Heart left ventricle (tissue), 16 donors: ENCODE measurements around the gene DDX11. TPM values are rescaled to one million over a fixed set of nuclear protein-coding genes. Genes with fewer than 3 reads are reported as not detected.
A peak's percentile ranks its signal among the peaks of the same experiment; 100 is the strongest.
"Not testable (repeated sequence)": the region's sequence is repeated elsewhere in the genome, so short reads cannot be mapped to it uniquely, and the experiment has no call there.

Experiments
- ATAC-seq, 4 donors: fragments of 200-7000 bp; cut with Tn5 transposase; one replicate each; pipeline ENCODE4 v1.9.1; 2020 to 2022; ENCODE audit warnings: moderate library complexity in 4 of 4, mild to moderate bottlenecking in 3 of 4, moderate number of reproducible peaks in 1 of 4
- DNase-seq, 5 donors: peaks; one replicate each; pipeline ENCODE4 v3.0.0-alpha.2; 2020
- H3K27ac ChIP-seq, 12 donors: fragments of 200-600 bp; sonication (generic) in 4 of 12; one replicate each; pipeline versions ENCODE4 v1.5.0 to v1.8.0; 2016 to 2022; ENCODE audit warnings: mild to moderate bottlenecking in 2 of 12
- H3K27me3 ChIP-seq, 9 donors: fragments of 200-600 bp; sonication (generic) in 2 of 9; one replicate each; pipeline versions ENCODE4 v1.5.1 to v1.8.0; 2016 to 2022; ENCODE audit warnings: mild to moderate bottlenecking in 3 of 9
- H3K36me3 ChIP-seq, 9 donors: fragments of 200-600 bp; sonication (generic) in 2 of 9; one replicate each; pipeline versions ENCODE4 v1.5.0 to v1.8.0; 2018 to 2022; ENCODE audit warnings: mild to moderate bottlenecking in 2 of 9
- H3K4me1 ChIP-seq, 12 donors: fragments of 200-600 bp; sonication (generic) in 4 of 12; one replicate each; pipeline versions ENCODE4 v1.5.0 to v1.8.0; 2016 to 2022; ENCODE audit warnings: mild to moderate bottlenecking in 3 of 12
- H3K4me3 ChIP-seq, 12 donors: fragments of 200-600 bp; sonication (generic) in 4 of 12; one replicate each; pipeline versions ENCODE4 v1.5.0 to v1.8.0; 2017 to 2022; ENCODE audit warnings: mild to moderate bottlenecking in 9 of 12, moderate library complexity in 4 of 12
- H3K9me3 ChIP-seq, 12 donors: fragments of 200-600 bp; sonication (generic) in 4 of 12; one replicate each; pipeline versions ENCODE4 v1.5.0 to v1.8.0; 2016 to 2022; ENCODE audit warnings: mild to moderate bottlenecking in 1 of 12
- POLR2A ChIP-seq, 2 donors: fragments of 450-650 bp; IDR thresholded peaks; one replicate each; pipeline ENCODE4 v1.6.1; 2017; ENCODE audit warnings: antibody characterized with exemption in 2 of 2, mild to moderate bottlenecking in 2 of 2, moderate library complexity in 2 of 2
- WGBS, 4 donors: extraction: QIAGEN DNeasy Blood & Tissue Kit in 2 of 4; methylation state at CpG; one replicate each; pipeline versions ENCODE4 v1.1.5 to v1.1.7; 2013 to 2018; 5-methylcytosine and 5-hydroxymethylcytosine counted together
- intact Hi-C, 10 donors: fragments of 100-400 bp; cut with DNase I; formaldehyde crosslinking; loops; one replicate each; pipeline versions ENCODE4 v1.11.1 to v1.14.2; 2022
- polyA plus RNA-seq, 2 donors: library from polyadenylated mRNA; stranded (reverse); fragments of 200-250 nt; gene quantifications; one replicate each; pipeline ENCODE4 v1.2.3, GENCODE V29; 2013
- total RNA-seq, 9 donors: library from RNA; depleted of rRNA in 2 of 9; stranded (reverse); fragments of >200 nt in 2 of 9; fragmentation: NEBNext Ultra II Directional in 3 of 9; extraction: Animal tissue kit (Norgen Biotek cat#: 25700) in 3 of 9; gene quantifications; one replicate each; pipeline versions ENCODE4 v1.1.0 to v1.2.4, GENCODE V29; 2016 to 2023
- TF ChIP-seq, protein P1 (sequence below), 12 donors: fragments of 200-600 bp; sonication (generic) in 4 of 12; IDR thresholded peaks; one replicate each; pipeline versions ENCODE4 v1.5.0 to v1.8.0; 2018 to 2022; ENCODE audit warnings: antibody characterized with exemption in 12 of 12, mild to moderate bottlenecking in 5 of 12
- donor health status: ischemic (EF 13 %, LVEDD 7.1; RV severe dilation, severe dysfunction).
- donor health status: healthy with polysubstance abuse.
- donor health status: DM: no; HTN: yes; CAD: no.
- donor health status: DM: no; HTN: no; CAD: no.
- donor health status: ischemic (EF 25% LVEDD 6.9; RV normal size, moderate dysfunction).
- donor health status: ischemic (EF 25% LVEDD 5.7; RV mildly dilated, moderate dysfunction).
- donor health status: healthy.
- donor health status: DM: yes; HTN: yes; CAD: no.
- donor health status: ischemic (EF 35%, LVEDD 5.7; RV mildly dilated, moderate dysfunction).
- donor health status: nonischemic (EF 11% LVEDD 7.7; RV severe dilation, severe dysfunction).
- donor health status: DM: yes; HTN: yes; CAD: no.
- donor health status: PGD.
- donor health status: ischemic (EF 29% LVEDD 5.4; RV normal size, mild dysfunction).
- donor health status: nonischemic (EF 23%, LVEDD 6.1; RV moderate dilation, normal function).

Gene DDX11
- total and polyA plus RNA-seq, 11 donors: 2.3 to 15.1 (median 6.9) TPM

DNA sequence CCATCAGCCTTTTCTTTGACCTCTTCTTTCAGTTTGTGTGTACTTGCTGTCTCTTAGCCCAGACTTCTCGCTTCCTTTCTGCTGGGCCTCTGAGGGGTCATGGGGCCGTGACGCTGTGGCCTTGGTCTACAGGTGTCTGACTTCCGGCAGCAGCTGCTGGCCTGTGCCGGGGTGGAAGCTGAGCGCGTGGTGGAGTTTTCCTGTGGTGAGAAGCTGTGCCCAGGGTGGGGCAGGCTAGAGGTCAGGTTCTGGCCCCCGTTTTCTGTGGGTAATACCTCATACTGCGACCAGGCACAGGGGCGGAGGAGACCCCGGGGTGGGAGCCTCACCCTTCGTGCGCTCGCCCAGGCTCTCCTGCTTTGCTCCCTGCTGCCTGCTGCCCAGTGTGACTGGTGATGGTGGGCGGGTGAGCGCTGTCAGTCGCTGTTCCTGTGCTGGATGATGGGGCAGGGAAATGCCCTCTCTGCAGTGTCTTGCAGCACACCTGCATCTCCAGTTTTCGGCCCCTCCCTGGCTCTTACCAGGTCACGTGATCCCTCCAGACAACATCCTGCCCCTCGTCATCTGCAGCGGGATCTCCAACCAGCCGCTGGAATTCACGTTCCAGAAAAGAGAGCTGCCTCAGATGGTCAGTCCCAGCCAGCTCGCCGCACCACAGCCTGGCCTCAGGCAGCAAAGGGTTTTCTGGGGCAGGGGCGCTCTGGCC lies 27.0 kb downstream of the DDX11 start:
- H3K4me1 ChIP-seq, DNase-seq, H3K27ac ChIP-seq, H3K4me3 ChIP-seq, H3K27me3 ChIP-seq, intact Hi-C loops, H3K9me3 ChIP-seq, H3K36me3 ChIP-seq: not testable (repeated sequence)
- ATAC-seq: peak in 1 of 4 donors; percentile 50
- 77 to 93% (median 87%) methylated on average over 23 to 26 of the region's 26 CpGs for WGBS, 4 donors

DNA sequence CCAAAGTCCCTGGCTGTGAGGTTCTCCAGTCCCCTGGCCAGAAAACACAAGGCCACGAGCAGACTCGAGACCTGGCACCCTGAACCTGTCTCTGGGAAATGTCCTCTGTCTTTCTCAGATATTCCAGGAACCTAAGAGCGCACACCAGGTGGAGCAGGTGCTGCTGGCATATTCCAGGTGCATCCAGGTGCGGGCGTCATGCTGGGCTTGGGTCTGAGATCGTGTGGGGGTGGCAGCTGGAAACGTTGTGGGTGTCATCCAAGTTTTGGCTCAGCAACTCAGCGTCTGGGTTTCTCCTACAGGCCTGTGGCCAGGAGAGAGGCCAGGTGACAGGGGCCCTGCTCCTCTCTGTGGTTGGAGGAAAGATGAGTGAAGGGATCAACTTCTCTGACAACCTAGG lies 28.5 kb downstream of the DDX11 start:
- H3K36me3 ChIP-seq, ATAC-seq: not testable (repeated sequence)
- 83 to 88% (median 88%) methylated on average over 5 to 8 of the region's 8 CpGs for WGBS, 4 donors

DNA sequence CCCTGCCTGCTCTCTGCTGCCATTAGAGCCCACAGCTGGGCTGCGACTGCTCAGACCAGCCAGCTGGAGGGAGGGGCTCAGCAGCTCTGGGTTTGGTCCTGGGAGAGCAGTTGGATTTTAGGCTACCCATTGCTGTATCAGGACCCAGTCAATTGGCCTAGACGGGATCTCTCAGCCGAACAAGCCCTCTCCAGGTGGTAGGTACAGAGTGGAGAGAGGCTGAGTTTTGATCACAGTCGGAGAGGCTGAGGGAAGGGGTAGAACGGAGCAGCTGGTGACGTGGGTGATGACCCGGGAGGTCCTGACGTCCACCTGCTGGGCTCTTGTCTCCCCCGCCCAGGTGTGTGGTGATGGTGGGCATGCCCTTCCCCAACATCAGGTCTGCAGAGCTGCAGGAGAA lies 28.9 kb downstream of the DDX11 start:
- H3K27ac ChIP-seq, DNase-seq, H3K9me3 ChIP-seq, H3K4me3 ChIP-seq, intact Hi-C loops, H3K27me3 ChIP-seq, ATAC-seq, H3K4me1 ChIP-seq, H3K36me3 ChIP-seq: not testable (repeated sequence)
- WGBS, 4 donors: 92 to 97% (median 94%) methylated on average over 8 to 9 of the region's 9 CpGs

More for the DNA sequence above, 28.5 kb downstream of the DDX11 start:
- H3K4me3 ChIP-seq, H3K4me1 ChIP-seq, intact Hi-C loops, H3K9me3 ChIP-seq, H3K27me3 ChIP-seq, H3K27ac ChIP-seq, DNase-seq: not testable (repeated sequence)

DNA sequence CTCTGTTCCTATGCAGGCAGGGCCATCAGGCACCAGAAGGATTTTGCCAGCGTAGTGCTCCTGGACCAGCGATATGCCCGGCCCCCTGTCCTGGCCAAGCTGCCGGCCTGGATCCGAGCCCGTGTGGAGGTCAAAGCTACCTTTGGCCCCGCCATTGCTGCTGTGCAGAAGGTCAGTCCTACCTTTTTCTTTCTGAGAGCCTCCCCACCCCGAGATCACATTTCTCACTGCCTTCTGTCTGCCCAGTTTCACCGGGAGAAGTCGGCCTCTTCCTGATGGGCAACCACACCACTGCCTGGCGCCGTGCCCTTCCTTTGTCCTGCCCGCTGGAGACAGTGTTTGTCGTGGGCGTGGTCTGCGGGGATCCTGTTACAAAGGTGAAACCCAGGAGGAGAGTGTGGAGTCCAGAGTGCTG lies 29.9 kb downstream of the DDX11 start:
- DNase-seq, intact Hi-C loops, H3K4me3 ChIP-seq, H3K36me3 ChIP-seq, H3K27me3 ChIP-seq, H3K9me3 ChIP-seq, H3K4me1 ChIP-seq, H3K27ac ChIP-seq: not testable (repeated sequence)
- peak in 1 of 4 donors; percentile 42 for ATAC-seq
- 72 to 89% (median 81%) methylated on average over 16 of the region's 16 CpGs for WGBS, 4 donors

DNA sequence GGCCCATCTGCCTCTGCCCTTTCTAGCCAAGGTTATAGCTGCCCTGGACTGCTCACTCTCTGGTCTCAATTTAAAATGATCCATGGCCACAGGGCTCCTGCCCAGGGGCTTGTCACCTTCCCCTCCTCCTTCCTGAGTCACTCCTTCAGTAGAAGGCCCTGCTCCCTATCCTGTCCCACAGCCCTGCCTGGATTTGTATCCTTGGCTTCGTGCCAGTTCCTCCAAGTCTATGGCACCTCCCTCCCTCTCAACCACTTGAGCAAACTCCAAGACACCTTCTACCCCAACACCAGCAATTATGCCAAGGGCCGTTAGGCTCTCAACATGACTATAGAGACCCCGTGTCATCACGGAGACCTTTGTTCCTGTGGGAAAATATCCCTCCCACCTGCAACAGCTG lies 30.6 kb downstream of the DDX11 start:
- intact Hi-C loops, H3K36me3 ChIP-seq, H3K27ac ChIP-seq, H3K4me3 ChIP-seq, H3K27me3 ChIP-seq, H3K4me1 ChIP-seq, H3K9me3 ChIP-seq, DNase-seq: not testable (repeated sequence)
- ATAC-seq: peak in 1 of 4 donors; percentile 8
- WGBS, 4 donors: 63 to 75% (median 70%) methylated on average over 3 to 4 of the region's 4 CpGs

DNA sequence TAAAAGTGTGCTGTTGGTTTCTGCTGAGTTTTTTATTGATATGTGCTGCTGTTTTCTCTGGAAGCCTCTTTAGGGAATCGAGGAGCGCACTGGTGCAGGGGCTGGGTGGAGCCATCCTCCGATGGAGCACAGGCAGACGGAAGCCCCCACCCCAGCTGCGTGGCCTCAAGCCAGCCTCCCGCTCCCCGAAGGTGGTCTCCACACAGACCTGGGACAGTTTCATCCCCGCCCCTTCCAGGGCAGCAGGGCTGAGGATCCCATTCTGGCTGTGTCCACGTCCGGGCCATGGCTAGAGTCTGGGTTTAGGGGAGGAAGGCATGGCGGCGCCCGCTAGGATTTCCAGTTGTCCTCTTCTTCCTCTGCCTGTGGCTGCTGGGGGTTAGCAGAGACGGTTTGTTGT lies 31.1 kb downstream of the DDX11 start:
- H3K4me3 ChIP-seq, ATAC-seq, H3K27me3 ChIP-seq, intact Hi-C loops, DNase-seq, H3K9me3 ChIP-seq, H3K27ac ChIP-seq, H3K4me1 ChIP-seq, H3K36me3 ChIP-seq: not testable (repeated sequence)
- WGBS, 4 donors: 89 to 99% (median 91%) methylated on average over 9 to 14 of the region's 14 CpGs

DNA sequence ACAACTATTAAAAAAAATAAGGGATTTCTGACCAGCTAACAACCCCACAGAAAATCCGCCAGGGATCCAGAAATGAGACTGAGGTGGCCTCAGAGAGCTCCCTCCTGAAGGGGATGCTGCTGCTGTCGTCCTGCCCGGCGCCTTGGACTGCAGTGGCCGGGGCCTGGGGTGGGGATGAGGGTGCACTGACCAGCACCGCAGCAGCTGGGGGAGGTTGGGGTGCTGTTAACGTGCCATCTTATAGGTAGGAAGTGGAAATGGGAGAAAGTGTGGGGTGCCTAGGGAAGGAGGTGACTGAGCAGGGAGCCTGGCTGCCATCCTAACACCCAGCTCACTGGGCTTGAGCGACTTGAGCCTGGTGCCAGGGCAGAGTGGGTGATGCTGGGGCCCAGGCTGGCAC lies 32.0 kb downstream of the DDX11 start:
- Histone ChIP-seq H3K36me3 (no peaks in the 10 kb centered on the region), H3K27ac (no peak overlapping the region), H3K4me3 (no peak overlapping the region), H3K27me3 (no peaks in the 10 kb centered on the region), H3K9me3 (no peaks in the 10 kb centered on the region), H3K4me1 (no peaks in the 10 kb centered on the region)
- DNase-seq: no peak
- intact Hi-C loops: no loop called here
- ATAC-seq: no peak
- WGBS, 4 donors: 81 to 87% (median 86%) methylated on average over 2 to 8 of the region's 8 CpGs
- TF ChIP-seq POLR2A (IDR thresholded peaks at IDR 0.05): no peak
- TF ChIP-seq, protein P1, sequence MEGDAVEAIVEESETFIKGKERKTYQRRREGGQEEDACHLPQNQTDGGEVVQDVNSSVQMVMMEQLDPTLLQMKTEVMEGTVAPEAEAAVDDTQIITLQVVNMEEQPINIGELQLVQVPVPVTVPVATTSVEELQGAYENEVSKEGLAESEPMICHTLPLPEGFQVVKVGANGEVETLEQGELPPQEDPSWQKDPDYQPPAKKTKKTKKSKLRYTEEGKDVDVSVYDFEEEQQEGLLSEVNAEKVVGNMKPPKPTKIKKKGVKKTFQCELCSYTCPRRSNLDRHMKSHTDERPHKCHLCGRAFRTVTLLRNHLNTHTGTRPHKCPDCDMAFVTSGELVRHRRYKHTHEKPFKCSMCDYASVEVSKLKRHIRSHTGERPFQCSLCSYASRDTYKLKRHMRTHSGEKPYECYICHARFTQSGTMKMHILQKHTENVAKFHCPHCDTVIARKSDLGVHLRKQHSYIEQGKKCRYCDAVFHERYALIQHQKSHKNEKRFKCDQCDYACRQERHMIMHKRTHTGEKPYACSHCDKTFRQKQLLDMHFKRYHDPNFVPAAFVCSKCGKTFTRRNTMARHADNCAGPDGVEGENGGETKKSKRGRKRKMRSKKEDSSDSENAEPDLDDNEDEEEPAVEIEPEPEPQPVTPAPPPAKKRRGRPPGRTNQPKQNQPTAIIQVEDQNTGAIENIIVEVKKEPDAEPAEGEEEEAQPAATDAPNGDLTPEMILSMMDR (IDR thresholded peaks at IDR 0.05): no peak
